Measurements from ENCODE around the gene ABCC11. TPM values are rescaled to one million over a fixed set of nuclear protein-coding genes. Genes with fewer than 3 reads are reported as not detected.

Gene ABCC11
- total and polyA plus RNA-seq, 2 of the 4 experiments (the other 2 are of a cell fraction), result 0.09 to 0.18 TPM

DNA sequence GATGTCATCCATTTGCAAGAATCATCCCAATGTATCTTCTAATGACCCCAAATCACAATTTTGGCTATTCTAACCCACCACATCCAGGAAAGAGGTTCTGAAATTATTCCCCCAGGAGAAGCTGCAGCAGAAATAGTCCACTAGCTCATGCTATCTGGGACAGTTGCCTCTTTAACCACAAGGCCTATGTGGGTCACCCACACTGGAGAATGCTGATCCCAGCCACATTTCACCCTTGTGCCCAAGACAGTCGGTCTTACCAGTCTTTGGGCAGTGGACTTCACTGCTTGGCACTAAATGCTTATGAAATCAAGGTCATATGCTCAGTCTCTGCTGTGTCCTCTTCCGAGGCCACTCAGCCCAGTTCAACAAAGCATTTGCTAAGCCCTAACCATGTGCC is 118.6 kb downstream of the ABCC11 start:
- 100% methylated on average over 1 of the region's 2 CpGs; no CpG with 5 or more reads in 1 of the 2 experiments for WGBS, 2 experiments (ENCODE audit: extremely low coverage in 2 of 2, insufficient read length in 1 of 2)
- Histone ChIP-seq H2BK15ac (ENCODE audit: low read depth, low read length) (peak overlapping the region; percentile 92; the same call in 1 of the 3 replicates), H2AFZ (replicated peaks; ENCODE audit: low read length, poor library complexity) (peak overlapping the region; percentile 28), H4K20me1 (ENCODE audit: insufficient read depth, low read length) (no peaks in the 10 kb centered on the region), H2AK9ac (replicated peaks; ENCODE audit: low read depth, low read length, poor library complexity) (no peak overlapping the region), H3K36me3 (ENCODE audit: control insufficient read depth, insufficient read depth, low read length) (no peaks in the 10 kb centered on the region), H3K4ac (ENCODE audit: low read depth, low read length) (peak overlapping the region; percentile 62), H2AK5ac (ENCODE audit: low read depth, low read length) (peak overlapping the region; percentile 89), H4K5ac (ENCODE audit: low read depth, low read length) (no peak overlapping the region), H3K4me3 (ENCODE audit: insufficient read depth, low read depth, low read length) (no peak overlapping the region), H3K9me3 (ENCODE audit: control insufficient read depth, insufficient read depth, low read length) (no peaks in the 10 kb centered on the region), H2BK120ac (ENCODE audit: low read depth, low read length) (peak overlapping the region; percentile 82), H3K23ac (ENCODE audit: low read depth, low read length) (no peak overlapping the region), H3K27me3 (ENCODE audit: control insufficient read depth, insufficient read depth, low read length) (no peaks in the 10 kb centered on the region), H3K18ac (ENCODE audit: low read depth, low read length) (no peak overlapping the region), H3K4me2 (ENCODE audit: low read depth, low read length) (no peak overlapping the region), H3K14ac (replicated peaks; ENCODE audit: low read depth, low read length) (peak overlapping the region; percentile 55), H3K56ac (ENCODE audit: extremely low read depth, insufficient read depth, low read length) (no peak overlapping the region), H2BK5ac (ENCODE audit: low read depth, low read length, poor library complexity, severe bottlenecking) (no peak overlapping the region), H2BK20ac (ENCODE audit: low read depth, low read length) (peak overlapping the region; percentile 75), H3K79me1 (ENCODE audit: low read depth in 1 of 2, low read length in 2 of 2) (no peaks in the 10 kb centered on the region), H4K8ac (ENCODE audit: low read depth in 2 of 2, low read length in 2 of 2) (no peak overlapping the region; a peak in 1 of 4 replicates), H3K4me1 (ENCODE audit: control insufficient read depth, insufficient read depth, low read length) (peaks cover 23% of the 10 kb centered on the region), H3K27ac (ENCODE audit: insufficient read depth, low read length) (no peak overlapping the region), H4K91ac (ENCODE audit: insufficient read depth, low read depth, low read length) (peak overlapping the region; percentile 6; the same call in 1 of the 2 replicates), H3K9ac (ENCODE audit: low read depth, low read length) (no peak overlapping the region), H3K9me1 (ENCODE audit: insufficient read depth, low read length) (peaks cover 31% of the 10 kb centered on the region)
- ATAC-seq (ENCODE audit: low read depth) (no peak), DNase-seq (no peak)
- no TSS peak for BruUV-seq (replicated peaks)
- CTCF ChIA-PET, result no interaction called here
- intact Hi-C loops (cut with micrococcal nuclease), result loop anchor here (10.0 kb wide), 1 partner anchor 394 kb away; no protein-coding TSS in a partner anchor
- in situ Hi-C loops (cut with MboI; ENCODE audit: low sequenced_read_pairs), result no loop called here
- POLR2A ChIA-PET (ENCODE audit: unreplicated experiment), result no interaction called here
- no peak for TF ChIP-seq MXI1 (IDR thresholded peaks at IDR 0.05; ENCODE audit: borderline replicate concordance, low read depth, low read length)
- TF ChIP-seq SMC3 (IDR thresholded peaks at IDR 0.05; ENCODE audit: low read depth, low read length), result no peak
- TF ChIP-seq, protein P1, sequence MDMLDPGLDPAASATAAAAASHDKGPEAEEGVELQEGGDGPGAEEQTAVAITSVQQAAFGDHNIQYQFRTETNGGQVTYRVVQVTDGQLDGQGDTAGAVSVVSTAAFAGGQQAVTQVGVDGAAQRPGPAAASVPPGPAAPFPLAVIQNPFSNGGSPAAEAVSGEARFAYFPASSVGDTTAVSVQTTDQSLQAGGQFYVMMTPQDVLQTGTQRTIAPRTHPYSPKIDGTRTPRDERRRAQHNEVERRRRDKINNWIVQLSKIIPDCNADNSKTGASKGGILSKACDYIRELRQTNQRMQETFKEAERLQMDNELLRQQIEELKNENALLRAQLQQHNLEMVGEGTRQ (IDR thresholded peaks at IDR 0.05; ENCODE audit: low read depth, low read length), result no peak
- no peak for TF ChIP-seq NFE2L2 (IDR thresholded peaks at IDR 0.05; ENCODE audit: low read depth, low read length)
- no peak for TF ChIP-seq CHD1 (IDR thresholded peaks at IDR 0.05; ENCODE audit: low read depth, low read length)
- no peak for TF ChIP-seq FOS (IDR thresholded peaks at IDR 0.05; ENCODE audit: low read depth, low read length)
- dilution Hi-C loops (cut with HindIII; ENCODE audit: low sequenced_read_pairs, unreplicated experiment), result no loop called here

All from IMR-90 (cell line).